Caco-2 (cell line): Measurements from ENCODE around the gene FRMD4A. TPM values are rescaled to one million over a fixed set of nuclear protein-coding genes. Genes with fewer than 3 reads are reported as not detected.

Experiments used
- BruUV-seq: library from RNA; stranded (reverse); fragments of 400-500 nt; replicated peaks from 2 replicates; lab custom pipeline; 2021; lab: Mats Ljungman, UMichigan
- CTCF ChIA-PET: fragments of 300-600 bp; sonication (Branson Sonifier 250); formaldehyde crosslinking; loops from one replicate; lab custom pipeline; 2022; ENCODE audit warnings: antibody characterized with exemption; lab: Charles Lee
- POLR2A ChIA-PET: fragments of 300-600 bp; sonication (Branson Sonifier 250); formaldehyde crosslinking; loops from one replicate; lab custom pipeline; 2022; ENCODE audit warnings: antibody characterized with exemption; lab: Charles Lee
- DNase-seq, 2 experiments: peaks; one replicate each; pipeline versions ENCODE4 v3.0.0 to v3.0.0-alpha.2; 2020 to 2022
- H3K27me3 ChIP-seq: replicated peaks from 2 replicates; pipeline ENCODE4 v1.6.0; 2011; ENCODE audit warnings: low read length; ENCODE audit not compliant: control insufficient read depth, insufficient read depth
- H3K36me3 ChIP-seq: 2 replicates; pipeline ENCODE4 v1.5.1; 2011; ENCODE audit warnings: low read length; ENCODE audit not compliant: control insufficient read depth, insufficient read depth
- H3K4me1 ChIP-seq: fragments of 250-450 bp; sonication (Bioruptor Pico); 2 replicates; pipeline ENCODE4 v1.5.1; 2020; ENCODE audit warnings: mild to moderate bottlenecking
- H3K4me3 ChIP-seq: 2 replicates; pipeline ENCODE4 v1.5.1; 2011; ENCODE audit warnings: low read depth, mild to moderate bottlenecking, control low read depth, low read length
- H3K9me3 ChIP-seq: fragments of 250-450 bp; sonication (Bioruptor Pico); 2 replicates; pipeline ENCODE4 v1.5.1; 2020; ENCODE audit warnings: mild to moderate bottlenecking, moderate library complexity
- H3K27ac Mint-ChIP-seq: one replicate; pipeline ENCODE4 v1.8.0; 2022; ENCODE audit warnings: mixed read lengths; ENCODE audit not compliant: unreplicated experiment
- H3K27me3 Mint-ChIP-seq: one replicate; pipeline ENCODE4 v1.8.0; 2022; ENCODE audit warnings: mixed read lengths; ENCODE audit not compliant: insufficient read depth, unreplicated experiment
- H3K36me3 Mint-ChIP-seq: one replicate; pipeline ENCODE4 v1.8.0; 2022; ENCODE audit warnings: mild to moderate bottlenecking, mixed read lengths; ENCODE audit not compliant: insufficient read depth, unreplicated experiment
- H3K4me1 Mint-ChIP-seq: one replicate; pipeline ENCODE4 v1.8.0; 2022; ENCODE audit warnings: low read depth, mixed read lengths; ENCODE audit not compliant: unreplicated experiment
- H3K4me3 Mint-ChIP-seq: one replicate; pipeline ENCODE4 v1.8.0; 2022; ENCODE audit warnings: mild to moderate bottlenecking, moderate library complexity, mixed read lengths; ENCODE audit not compliant: unreplicated experiment
- H3K9me3 Mint-ChIP-seq: one replicate; pipeline ENCODE4 v1.8.0; 2022; ENCODE audit warnings: mixed read lengths; ENCODE audit not compliant: unreplicated experiment
- CTCF ChIP-seq, 2 experiments: fragments of 200-600 bp in 1 of 2; IDR thresholded peaks; 1 replicate in 1 of 2; 2 replicates in 1 of 2; pipeline versions ENCODE4 v1.5.1 to v1.8.0; 2011 to 2022; ENCODE audit warnings: antibody characterized with exemption in 1 of 2, control low read depth in 1 of 2, inconsistent platforms in 1 of 2, low read depth in 1 of 2, low read length in 1 of 2, mild to moderate bottlenecking in 1 of 2, moderate library complexity in 1 of 2; ENCODE audit not compliant: insufficient read depth in 1 of 2, severe bottlenecking in 1 of 2, unreplicated experiment in 1 of 2
- intact Hi-C: fragments of 100-400 bp; cut with micrococcal nuclease; formaldehyde crosslinking; loops from one replicate; pipeline ENCODE4 v1.10.0; 2022; ENCODE audit not compliant: unreplicated experiment
- total RNA-seq: library from RNA; stranded (reverse); gene quantifications from 2 replicates; pipeline ENCODE4 v1.2.3, GENCODE V29; 2022

The FRMD4A gene
- total RNA-seq, 1 experiment from 2014 or later: 52.1 TPM

DNA sequence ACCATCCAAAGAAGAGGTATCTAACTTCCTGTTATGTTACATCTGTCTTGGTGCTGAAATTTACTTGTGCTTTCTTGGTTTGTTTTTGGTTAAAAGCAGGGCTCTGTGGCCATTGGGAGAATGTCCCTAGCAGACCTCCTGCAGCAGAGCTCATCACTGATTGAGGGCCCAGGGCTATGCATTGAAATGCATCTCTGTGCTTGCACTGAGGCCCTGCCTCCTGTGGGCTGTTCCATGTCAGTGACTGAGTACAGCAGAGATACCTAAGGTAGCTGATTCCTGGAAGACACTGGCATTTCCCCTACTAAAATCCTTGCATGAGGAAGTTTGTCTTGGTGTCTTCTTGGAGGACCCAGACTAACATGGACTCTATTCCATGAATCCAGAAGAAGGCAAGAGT lies 213.9 kb downstream of the FRMD4A start:
- H3K36me3 ChIP-seq: no peaks in the 10 kb centered on the region
- no peak for TF ChIP-seq CTCF (IDR thresholded peaks at IDR 0.05; ENCODE audit: insufficient read depth in 1 of 2, low read depth in 1 of 2, low read length in 1 of 2, severe bottlenecking in 1 of 2, unreplicated experiment in 1 of 2)
- intact Hi-C loops: no loop called here
- peaks cover 2% of the 10 kb centered on the region for H3K27me3 Mint-ChIP-seq
- ChIA-PET CTCF (interaction anchor here (0.9 kb wide), 1 partner anchor 13 kb away, joined by 3 read pairs; no protein-coding TSS in a partner anchor), POLR2A (no interaction called here)
- no peaks in the 10 kb centered on the region for H3K4me1 Mint-ChIP-seq
- H3K27me3 ChIP-seq: no peaks in the 10 kb centered on the region
- no peaks in the 10 kb centered on the region for H3K36me3 Mint-ChIP-seq
- H3K9me3 Mint-ChIP-seq: no peaks in the 10 kb centered on the region
- no peak overlapping the region for H3K4me3 ChIP-seq
- H3K4me3 Mint-ChIP-seq: no peak overlapping the region
- no TSS peak for BruUV-seq
- no peak overlapping the region for H3K27ac Mint-ChIP-seq
- H3K4me1 ChIP-seq: no peaks in the 10 kb centered on the region
- no peak for DNase-seq
- H3K9me3 ChIP-seq: no peaks in the 10 kb centered on the region

GRCh38 chr10:14116021-14116420 lies 214.7 kb downstream of the FRMD4A start:
- H3K4me1 Mint-ChIP-seq: no peaks in the 10 kb centered on the region
- H3K4me3 Mint-ChIP-seq: no peak overlapping the region
- no peak overlapping the region for H3K4me3 ChIP-seq
- H3K27me3 ChIP-seq: no peaks in the 10 kb centered on the region
- no peaks in the 10 kb centered on the region for H3K9me3 ChIP-seq
- H3K9me3 Mint-ChIP-seq: no peaks in the 10 kb centered on the region
- H3K36me3 Mint-ChIP-seq: no peaks in the 10 kb centered on the region
- no peaks in the 10 kb centered on the region for H3K36me3 ChIP-seq
- CTCF ChIA-PET: no interaction called here
- TF ChIP-seq CTCF (IDR thresholded peaks at IDR 0.05; ENCODE audit: insufficient read depth in 1 of 2, low read depth in 1 of 2, low read length in 1 of 2, severe bottlenecking in 1 of 2, unreplicated experiment in 1 of 2): no peak
- BruUV-seq: no TSS peak
- H3K4me1 ChIP-seq: no peaks in the 10 kb centered on the region
- POLR2A ChIA-PET: no interaction called here
- peaks cover 3% of the 10 kb centered on the region for H3K27me3 Mint-ChIP-seq
- intact Hi-C loops: no loop called here
- no peak for DNase-seq
- no peak overlapping the region for H3K27ac Mint-ChIP-seq

DNA sequence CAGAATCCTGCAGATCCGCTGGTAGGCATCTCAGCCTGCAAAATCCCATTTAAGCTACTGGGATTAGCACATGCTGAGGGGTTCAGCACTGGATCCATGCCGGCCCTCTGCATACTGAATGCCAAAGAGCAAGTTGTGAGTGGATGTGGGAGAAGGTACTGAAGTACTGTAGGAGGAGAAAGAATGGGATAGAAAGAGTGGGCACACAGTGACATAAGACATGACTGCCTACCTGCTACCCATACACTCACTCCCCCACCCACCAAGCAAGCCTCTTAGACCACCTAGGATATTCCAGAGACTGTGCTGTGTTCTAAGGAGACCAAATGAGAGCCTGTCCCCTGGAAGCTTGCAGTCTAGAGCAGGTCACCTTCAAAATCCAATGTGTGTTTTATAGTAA lies 215.9 kb downstream of the FRMD4A start:
- Histone ChIP-seq H3K4me3 (no peak overlapping the region), H3K9me3 (no peaks in the 10 kb centered on the region), H3K36me3 (no peaks in the 10 kb centered on the region), H3K4me1 (no peaks in the 10 kb centered on the region), H3K27me3 (no peaks in the 10 kb centered on the region)
- H3K27me3 Mint-ChIP-seq: peaks cover 5% of the 10 kb centered on the region
- BruUV-seq: no TSS peak
- no peaks in the 10 kb centered on the region for H3K36me3 Mint-ChIP-seq
- no peak overlapping the region for H3K4me3 Mint-ChIP-seq
- ChIA-PET POLR2A (no interaction called here), CTCF (no interaction called here)
- intact Hi-C loops: no loop called here
- no peak for DNase-seq
- TF ChIP-seq CTCF (IDR thresholded peaks at IDR 0.05; ENCODE audit: insufficient read depth in 1 of 2, low read depth in 1 of 2, low read length in 1 of 2, severe bottlenecking in 1 of 2, unreplicated experiment in 1 of 2): no peak
- H3K9me3 Mint-ChIP-seq: no peaks in the 10 kb centered on the region
- H3K27ac Mint-ChIP-seq: no peak overlapping the region
- H3K4me1 Mint-ChIP-seq: no peaks in the 10 kb centered on the region
